NCI-H748 (cell line): ENCODE measurements around the gene SNX3.
"Not testable (repeated sequence)": the region's sequence is repeated elsewhere in the genome, so short reads cannot be mapped to it uniquely, and the experiment has no call there.

Source experiments
- DNase-seq: peaks from one replicate; lab custom pipeline; 2025; ENCODE audit not compliant: unreplicated experiment; lab: John Stamatoyannopoulos, UW

Gene SNX3

GRCh38 chr6:108260809-108261569 lies at the start of gene SNX3:
SNX3 (minus strand) TSS chr6:108261040; CDS start chr6:108260921, 119 bp downstream.
- DNase-seq = peak; percentile 97

DNA sequence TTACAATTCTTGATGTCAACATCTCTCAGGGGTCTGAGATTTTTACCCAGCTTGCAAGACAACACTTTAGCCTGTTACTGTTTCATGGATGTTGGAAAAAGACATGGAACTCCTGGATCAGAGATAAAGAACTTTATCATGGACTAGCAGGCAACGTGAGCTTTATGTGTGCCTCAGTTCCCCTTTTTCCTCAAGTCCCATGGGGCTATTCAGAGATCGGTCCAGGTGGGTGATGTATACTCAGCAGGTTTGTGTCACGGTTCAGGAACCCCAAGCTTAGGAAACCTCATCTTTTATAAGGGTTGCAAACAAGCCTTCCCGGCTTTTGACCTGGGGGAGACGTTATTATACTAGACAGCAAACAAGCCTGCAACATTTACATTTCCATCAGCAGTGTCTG lies 49.0 kb upstream of the SNX3 start:
- DNase-seq = no peak

DNA sequence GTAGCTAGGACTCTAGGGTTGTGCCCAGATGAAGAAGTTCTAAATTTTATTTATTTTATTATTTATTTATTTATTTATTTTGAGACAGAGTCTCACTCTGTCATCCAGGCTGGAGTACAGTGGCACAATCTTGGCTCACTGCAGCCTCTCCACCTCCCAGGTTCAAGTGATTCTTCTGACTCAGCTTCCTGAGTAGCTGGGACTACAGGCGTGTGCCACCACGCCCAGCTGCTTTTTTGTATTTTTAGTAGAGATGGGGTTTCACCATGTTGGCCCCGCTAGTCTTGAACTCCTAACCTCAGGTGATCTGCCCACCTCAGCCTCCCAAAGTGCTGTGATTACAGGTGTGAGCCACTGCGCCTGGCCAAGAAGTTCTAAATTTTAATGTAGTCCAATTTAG lies 47.8 kb upstream of the SNX3 start:
- DNase-seq = not testable (repeated sequence)

DNA sequence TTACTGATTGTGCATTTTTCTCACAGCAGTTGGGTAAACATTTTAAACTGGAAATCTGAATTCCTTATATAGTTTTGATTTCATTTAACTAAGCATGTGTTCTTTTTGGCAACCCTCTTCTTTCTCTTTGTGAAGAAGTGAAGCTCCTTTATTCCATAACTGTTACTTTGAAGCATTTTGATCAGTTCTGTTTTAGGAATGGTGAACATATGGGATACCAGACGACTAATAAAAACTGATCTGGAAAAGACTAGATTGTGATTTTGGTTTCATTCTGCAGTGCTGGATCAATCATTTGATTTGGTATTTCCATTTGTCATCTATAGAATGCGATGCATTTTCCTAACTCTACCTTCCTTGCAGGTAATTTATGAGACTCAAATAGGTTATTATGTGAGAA lies 43.8 kb upstream of the SNX3 start:
- DNase-seq = no peak

DNA sequence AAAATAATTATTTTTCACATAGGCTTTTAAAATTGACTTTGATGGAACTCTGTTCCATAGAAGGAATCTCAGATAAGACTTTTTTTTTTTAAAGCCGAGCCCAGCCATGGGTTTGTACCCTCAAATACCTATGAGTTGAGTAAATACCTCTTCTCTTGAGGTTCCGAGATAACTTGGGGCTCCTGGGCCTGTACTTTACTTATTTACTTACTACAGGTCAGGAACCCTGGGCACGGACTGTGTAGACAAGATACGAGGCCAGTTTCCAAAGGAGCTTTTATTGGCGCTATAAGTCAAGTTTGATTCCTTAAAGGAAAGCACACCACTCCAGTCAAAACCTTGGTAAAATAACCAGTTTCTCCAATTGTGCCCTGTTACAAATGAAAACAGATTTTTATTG lies 41.5 kb upstream of the SNX3 start:
- no peak for DNase-seq

DNA sequence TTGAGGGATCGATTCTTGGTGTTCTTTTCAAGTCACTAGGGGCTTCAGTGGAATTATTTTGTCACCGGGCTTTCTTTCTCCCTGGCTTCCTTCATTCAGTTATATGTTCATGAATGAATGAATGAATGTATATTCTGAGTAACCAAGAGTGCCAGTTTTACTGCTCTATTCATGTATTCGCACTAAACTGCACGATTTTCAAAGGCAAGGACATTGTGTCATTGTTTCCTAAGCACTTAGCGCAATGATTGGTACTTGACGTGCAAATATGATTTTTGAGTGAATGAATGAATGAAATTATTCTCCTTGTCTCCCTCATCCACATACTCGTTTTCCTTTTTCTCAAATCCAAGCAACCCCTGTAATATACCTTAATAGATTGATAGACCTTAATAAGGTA lies 34.8 kb upstream of the SNX3 start:
- no peak for DNase-seq

GRCh38 chr6:108294727-108295625 lies 34.1 kb upstream of the SNX3 start, which contains the start of gene AFG1L:
AFG1L (plus strand) TSS chr6:108295054; CDS start chr6:108295080, 26 bp downstream.
- peak; percentile 90 for DNase-seq

DNA sequence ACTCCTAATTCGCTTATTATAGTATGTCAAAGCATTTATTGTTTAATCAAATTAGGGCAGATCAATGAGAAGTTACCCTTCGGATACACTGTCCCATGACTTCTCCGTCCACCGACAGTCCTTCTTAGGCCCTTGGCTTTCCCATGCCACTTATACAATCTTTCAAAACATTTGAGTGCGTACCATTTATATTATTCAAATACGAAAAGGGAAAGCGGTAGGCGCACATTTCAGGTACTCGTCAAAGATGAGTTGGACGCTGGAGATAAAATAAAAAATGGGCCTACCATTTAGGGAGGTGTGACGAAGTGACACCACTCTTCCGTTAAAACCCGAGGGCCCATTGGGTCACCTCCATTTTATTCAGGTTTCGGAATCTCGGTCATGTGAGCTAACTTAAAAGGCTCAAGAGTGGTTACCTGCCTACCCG lies 33.5 kb upstream of the SNX3 start:
- DNase-seq = no peak

DNA sequence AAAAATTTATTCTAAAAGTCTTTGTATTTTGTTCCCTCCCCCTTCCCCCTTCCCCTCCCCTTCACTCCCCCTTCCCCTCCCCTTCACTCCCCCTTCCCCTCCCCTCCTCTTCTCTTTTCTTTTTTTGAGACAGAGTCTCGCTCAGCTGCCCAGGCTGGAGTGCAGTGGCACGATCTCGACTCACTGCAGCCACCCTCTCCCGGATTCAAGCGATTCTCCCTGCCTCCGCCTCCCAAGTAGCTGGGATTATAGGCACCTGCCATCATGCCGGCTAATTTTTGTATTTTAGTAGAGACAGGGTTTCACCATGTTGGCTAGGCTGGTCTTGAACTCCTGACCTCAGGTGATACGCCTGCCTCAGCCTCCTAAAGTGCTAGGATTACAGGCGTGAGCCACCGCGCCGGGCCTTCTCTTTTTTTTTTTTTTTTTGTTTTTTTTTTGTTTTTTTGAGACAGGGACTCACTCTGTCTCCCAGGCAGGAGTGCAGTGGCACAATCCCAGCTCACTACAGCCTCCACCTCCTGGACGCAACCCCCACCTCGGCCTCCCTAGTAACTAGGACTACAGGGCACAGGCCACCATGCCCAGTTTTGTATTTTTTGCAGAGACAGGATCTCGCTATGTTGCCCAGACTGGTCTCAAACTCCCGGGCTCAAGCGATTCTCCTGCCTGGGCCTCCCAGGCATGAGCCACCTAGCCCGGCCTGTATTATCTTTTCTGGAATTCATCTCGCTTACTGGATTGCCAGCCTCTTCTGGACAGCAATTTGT lies 32.9 kb upstream of the SNX3 start:
- DNase-seq = no peak

GRCh38 chr6:108292561-108292960 lies 31.7 kb upstream of the SNX3 start:
- not testable (repeated sequence) for DNase-seq

GRCh38 chr6:108291091-108291490 lies 30.3 kb upstream of the SNX3 start:
- no peak for DNase-seq

DNA sequence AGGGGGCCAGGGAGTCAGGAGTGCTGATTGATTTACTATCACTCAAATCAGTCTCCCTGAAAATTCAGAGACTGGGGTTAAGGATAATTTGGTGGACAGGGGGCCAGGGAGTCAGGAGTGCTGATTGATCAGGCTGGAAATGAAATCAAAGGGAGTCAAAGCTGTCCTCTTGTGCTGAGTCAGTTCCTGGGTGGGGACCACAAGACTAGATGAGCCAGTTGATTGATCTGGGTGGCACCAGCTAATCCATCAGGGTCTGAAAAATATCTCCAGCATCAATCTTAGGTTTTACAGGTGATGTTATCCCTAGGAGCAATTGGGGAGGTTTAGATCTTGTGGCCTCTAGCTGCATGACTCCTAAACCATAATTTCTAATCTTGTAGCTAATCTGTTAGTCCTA lies 27.9 kb upstream of the SNX3 start:
- no peak for DNase-seq

- DNase-seq = no peak
Measured at GRCh38 chr6:108287373-108287772, 26.5 kb upstream of the SNX3 start.

DNA sequence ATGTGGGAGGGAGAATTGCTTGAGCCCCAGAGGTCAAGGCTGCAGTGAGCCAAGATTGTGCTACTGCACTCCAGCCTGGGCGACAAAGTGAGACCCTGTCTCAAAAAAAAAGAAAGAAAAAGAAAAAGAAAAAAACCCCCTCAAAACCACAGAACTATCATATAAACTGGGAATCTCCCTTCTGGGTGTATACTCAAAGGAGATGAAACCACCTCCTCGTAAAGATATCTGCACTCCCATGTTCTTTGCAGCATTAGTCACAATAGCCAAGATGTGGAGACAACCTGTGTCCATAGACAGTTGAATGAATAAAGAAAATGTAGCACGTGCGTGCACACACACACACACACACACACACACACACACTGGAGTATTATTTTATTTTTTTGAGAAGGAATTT lies 25.5 kb upstream of the SNX3 start:
- DNase-seq = no peak

DNA sequence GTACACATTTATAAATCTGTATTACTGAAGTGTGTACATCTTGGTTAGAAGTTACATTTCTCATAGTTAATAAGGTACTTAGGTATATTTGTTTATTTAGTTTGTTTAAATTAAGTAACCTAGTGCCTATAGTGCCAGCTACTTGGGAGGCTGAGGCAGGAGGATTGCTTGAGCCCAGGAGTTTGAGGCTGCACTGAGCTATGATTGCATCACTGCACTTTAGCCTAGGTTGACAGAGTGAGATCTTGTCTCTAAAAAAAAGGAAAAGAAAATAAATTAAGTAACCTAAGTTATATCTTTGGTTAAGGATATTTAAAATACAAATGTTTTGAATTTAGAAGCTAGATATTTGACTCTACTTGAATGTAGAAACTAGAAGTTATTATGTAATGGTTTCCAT lies 24.5 kb upstream of the SNX3 start:
- no peak for DNase-seq

- DNase-seq = no peak
Measured at GRCh38 chr6:108277831-108278230, 17.0 kb upstream of the SNX3 start.

DNA sequence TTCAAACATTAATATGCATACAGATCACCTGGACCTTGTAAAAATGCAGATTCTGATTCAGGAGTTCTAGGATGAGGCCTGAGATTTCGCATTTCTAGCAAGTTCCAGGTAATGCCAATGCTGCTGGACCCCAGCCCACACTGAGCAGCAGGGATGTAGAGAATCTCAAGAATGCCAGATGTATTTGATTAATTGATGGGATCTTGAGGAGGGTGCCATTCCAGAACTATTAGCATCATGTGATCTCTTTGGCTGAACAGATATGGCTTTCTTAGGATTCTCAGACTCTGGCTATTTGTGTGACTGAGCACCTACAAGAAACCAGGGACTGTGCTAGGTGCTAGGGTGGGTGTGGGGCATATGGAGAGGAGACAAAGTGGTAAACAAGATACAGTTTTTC lies 16.5 kb upstream of the SNX3 start:
- DNase-seq = no peak

- no peak for DNase-seq
Measured at GRCh38 chr6:108275976-108276375, 15.1 kb upstream of the SNX3 start.

- no peak for DNase-seq
Measured at GRCh38 chr6:108274546-108274945, 13.7 kb upstream of the SNX3 start.

DNA sequence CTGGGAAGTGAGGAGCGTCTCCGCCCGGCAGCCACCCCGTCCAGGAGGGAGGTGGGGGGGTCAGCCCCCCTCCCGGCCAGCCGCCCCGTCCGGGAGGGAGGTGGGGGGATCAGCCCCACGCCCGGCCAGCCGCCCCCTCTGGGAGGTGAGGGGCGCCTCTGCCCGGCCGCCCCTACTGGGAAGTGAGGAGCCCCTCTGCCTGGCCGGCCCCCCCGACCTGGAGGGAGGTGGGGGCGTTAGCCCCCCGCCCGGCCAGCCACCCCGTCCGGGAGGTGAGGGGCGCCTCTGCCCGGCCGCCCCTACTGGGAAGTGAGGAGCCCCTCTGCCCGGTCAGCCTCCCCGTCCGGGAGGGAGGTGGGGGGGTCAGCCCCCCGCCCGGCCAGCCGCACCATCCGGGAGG lies 9.1 kb upstream of the SNX3 start:
- not testable (repeated sequence) for DNase-seq

GRCh38 chr6:108268845-108269244 lies 8.0 kb upstream of the SNX3 start:
- DNase-seq = no peak
